GM21390 (cell line): Measurements from ENCODE around the gene HAND1.

Source experiments
- ATAC-seq: cut with Tn5 transposase; IDR thresholded peaks from one replicate; pipeline ENCODE4 v1.9.1; 2021; ENCODE audit not compliant: unreplicated experiment

The HAND1 gene

GRCh38 chr5:154478224-154478565, at the start of gene HAND1:
Gene HAND1 (minus strand): TSS chr5:154478227. CDS start chr5:154478008, 219 bp downstream.
- no peak for ATAC-seq

- ATAC-seq = no peak
These were observed 48.5 kb upstream of the HAND1 start for GRCh38 chr5:154526231-154527226.

- no peak for ATAC-seq
These were observed 46.8 kb upstream of the HAND1 start for GRCh38 chr5:154524859-154525258.

- ATAC-seq = no peak
These were observed 46.2 kb upstream of the HAND1 start for GRCh38 chr5:154524181-154524580.

GRCh38 chr5:154523709-154524108, 45.7 kb upstream of the HAND1 start:
- no peak for ATAC-seq

- ATAC-seq = no peak
These were observed 45.1 kb upstream of the HAND1 start for GRCh38 chr5:154523104-154523503.

GRCh38 chr5:154522284-154522683, 44.3 kb upstream of the HAND1 start:
- ATAC-seq = no peak

- ATAC-seq = no peak
These were observed 43.7 kb upstream of the HAND1 start for GRCh38 chr5:154521756-154522155.

GRCh38 chr5:154520861-154521453, 42.9 kb upstream of the HAND1 start:
- ATAC-seq = no peak

GRCh38 chr5:154519359-154519758, 41.3 kb upstream of the HAND1 start:
- no peak for ATAC-seq

- ATAC-seq = no peak
These were observed 40.4 kb upstream of the HAND1 start for GRCh38 chr5:154518438-154518867.

GRCh38 chr5:154517810-154518437, 39.9 kb upstream of the HAND1 start:
- no peak for ATAC-seq

GRCh38 chr5:154517181-154517580, 39.2 kb upstream of the HAND1 start:
- no peak for ATAC-seq

GRCh38 chr5:154516475-154516874, 38.4 kb upstream of the HAND1 start:
- ATAC-seq = no peak

- ATAC-seq = peak; percentile 54
These were observed 37.5 kb upstream of the HAND1 start for GRCh38 chr5:154515488-154515887.

GRCh38 chr5:154514331-154514730, 36.3 kb upstream of the HAND1 start:
- ATAC-seq = peak; percentile 42

- ATAC-seq = peak; percentile 53
These were observed 35.6 kb upstream of the HAND1 start for GRCh38 chr5:154513669-154514084.

- no peak for ATAC-seq
These were observed 34.0 kb upstream of the HAND1 start for GRCh38 chr5:154511984-154512383.

- no peak for ATAC-seq
These were observed 31.9 kb upstream of the HAND1 start for GRCh38 chr5:154509784-154510555.

- no peak for ATAC-seq
These were observed 30.1 kb upstream of the HAND1 start for GRCh38 chr5:154508114-154508513.

GRCh38 chr5:154506716-154507080, 28.7 kb upstream of the HAND1 start:
- ATAC-seq = no peak
